H9 (cell line): Measurements from ENCODE around the gene UBFD1. TPM values are rescaled to one million over a fixed set of nuclear protein-coding genes. Genes with fewer than 3 reads are reported as not detected.

Experiments used
- DNase-seq: peaks from one replicate; pipeline ENCODE4 v3.0.0-alpha.2; 2017
- H2AFZ ChIP-seq: one replicate; pipeline ENCODE4 v1.6.1; 2013; ENCODE audit warnings: mild to moderate bottlenecking, low read length, control low read depth, moderate library complexity
- H2AK5ac ChIP-seq: 2 replicates; pipeline ENCODE4 v1.6.1; 2013; ENCODE audit warnings: low read length, control low read depth, mixed read lengths; ENCODE audit not compliant: insufficient read length
- H2BK120ac ChIP-seq: one replicate; pipeline ENCODE4 v1.6.1; 2013; ENCODE audit warnings: low read depth, mild to moderate bottlenecking, low read length, control low read depth, inconsistent platforms; ENCODE audit not compliant: poor library complexity, severe bottlenecking
- H2BK12ac ChIP-seq: 2 replicates; pipeline ENCODE4 v1.6.1; 2013; ENCODE audit warnings: low read length, control low read depth, mixed read lengths, low read depth; ENCODE audit not compliant: insufficient read length
- H2BK15ac ChIP-seq: 2 replicates; pipeline ENCODE4 v1.6.1; 2013; ENCODE audit warnings: low read depth, low read length, control low read depth
- H2BK20ac ChIP-seq: one replicate; pipeline ENCODE4 v1.6.1; 2013; ENCODE audit warnings: low read depth, mild to moderate bottlenecking, low read length, control low read depth, inconsistent platforms; ENCODE audit not compliant: poor library complexity, severe bottlenecking
- H2BK5ac ChIP-seq: 2 replicates; pipeline ENCODE4 v1.6.1; 2013; ENCODE audit warnings: low read length, control low read depth, mixed read lengths; ENCODE audit not compliant: insufficient read length
- H3K14ac ChIP-seq: 2 replicates; pipeline ENCODE4 v1.6.1; 2013; ENCODE audit warnings: low read length, control low read depth; ENCODE audit not compliant: insufficient read depth
- H3K18ac ChIP-seq: 2 replicates; pipeline ENCODE4 v1.6.1; 2013; ENCODE audit warnings: low read depth, mild to moderate bottlenecking, mixed read lengths, low read length, control low read depth; ENCODE audit not compliant: insufficient read length
- H3K23ac ChIP-seq: 2 replicates; pipeline ENCODE4 v1.6.1; 2013; ENCODE audit warnings: low read length, control low read depth, mixed read lengths, low read depth; ENCODE audit not compliant: insufficient read length
- H3K23me2 ChIP-seq: 2 replicates; pipeline ENCODE4 v1.6.1; 2013; ENCODE audit warnings: low read depth, mild to moderate bottlenecking, mixed read lengths, low read length, control low read depth; ENCODE audit not compliant: insufficient read length, poor library complexity, severe bottlenecking
- H3K27ac ChIP-seq: 2 replicates; pipeline ENCODE4 v1.5.1; 2013; ENCODE audit warnings: low read length, control low read depth, mixed read lengths, low read depth; ENCODE audit not compliant: insufficient read length
- H3K27me3 ChIP-seq: 2 replicates; pipeline ENCODE4 v1.6.1; 2013; ENCODE audit warnings: low read length, control low read depth, inconsistent platforms; ENCODE audit not compliant: insufficient read depth
- H3K4ac ChIP-seq: 2 replicates; pipeline ENCODE4 v1.6.1; 2013; ENCODE audit warnings: low read depth, mild to moderate bottlenecking, control low read depth, inconsistent platforms, low read length, moderate library complexity
- H3K4me1 ChIP-seq: 2 replicates; pipeline ENCODE4 v1.6.1; 2013; ENCODE audit warnings: low read length, control low read depth, inconsistent platforms; ENCODE audit not compliant: insufficient read depth
- H3K4me2 ChIP-seq: 2 replicates; pipeline ENCODE4 v1.6.1; 2013; ENCODE audit warnings: low read length, control low read depth, mixed read lengths; ENCODE audit not compliant: insufficient read length, insufficient read depth
- H3K56ac ChIP-seq: 2 replicates; pipeline ENCODE4 v1.6.1; 2013; ENCODE audit warnings: low read depth, mild to moderate bottlenecking, mixed read lengths, low read length, control low read depth; ENCODE audit not compliant: insufficient read length
- H3K79me1 ChIP-seq: 2 replicates; pipeline ENCODE4 v1.6.1; 2013; ENCODE audit warnings: low read depth, mild to moderate bottlenecking, moderate library complexity, low read length, control low read depth, inconsistent platforms; ENCODE audit not compliant: insufficient read depth, poor library complexity, severe bottlenecking
- H3K79me2 ChIP-seq: 2 replicates; pipeline ENCODE4 v1.6.1; 2013; ENCODE audit warnings: low read length, control low read depth, inconsistent platforms; ENCODE audit not compliant: insufficient read depth
- H3K9ac ChIP-seq: 2 replicates; pipeline ENCODE4 v1.6.1; 2013; ENCODE audit warnings: low read length, control low read depth, mixed read lengths; ENCODE audit not compliant: insufficient read length; ENCODE audit errors: extremely low read depth
- H3K9me3 ChIP-seq: one replicate; pipeline ENCODE4 v1.6.1; 2013; ENCODE audit warnings: low read depth, low read length, inconsistent platforms; ENCODE audit not compliant: control insufficient read depth
- H3T11ph ChIP-seq: one replicate; pipeline ENCODE4 v1.6.1; 2013; ENCODE audit warnings: mild to moderate bottlenecking, low read length, control low read depth, inconsistent platforms
- H4K20me1 ChIP-seq: one replicate; pipeline ENCODE4 v1.6.1; 2013; ENCODE audit not compliant: control insufficient read depth, insufficient read length, insufficient read depth
- H4K5ac ChIP-seq: 2 replicates; pipeline ENCODE4 v1.6.1; 2013; ENCODE audit warnings: low read depth, mild to moderate bottlenecking, mixed read lengths, low read length, control low read depth; ENCODE audit not compliant: insufficient read length
- H4K8ac ChIP-seq: replicated peaks from 2 replicates; pipeline ENCODE4 v1.6.1; 2013; ENCODE audit warnings: low read length, control low read depth, mixed read lengths, low read depth; ENCODE audit not compliant: insufficient read length
- H4K91ac ChIP-seq: 2 replicates; pipeline ENCODE4 v1.6.1; 2013; ENCODE audit warnings: low read depth, mild to moderate bottlenecking, moderate library complexity, mixed read lengths, low read length, control low read depth; ENCODE audit not compliant: insufficient read length
- H3K27ac Mint-ChIP-seq, 3 experiments: 2 replicates in 2 of 3; 3 replicates in 1 of 3; pipeline ENCODE4 v1.8.0; 2020 to 2021; ENCODE audit warnings: mixed read lengths in 3 of 3, mild to moderate bottlenecking in 1 of 3, moderate library complexity in 1 of 3
- H3K27me3 Mint-ChIP-seq: 2 replicates; pipeline ENCODE4 v1.8.0; 2021; ENCODE audit warnings: low read depth, mild to moderate bottlenecking, moderate library complexity, mixed read lengths
- H3K36me3 Mint-ChIP-seq, 3 experiments: 2 replicates in 2 of 3; 3 replicates in 1 of 3; pipeline ENCODE4 v1.8.0; 2020 to 2021; ENCODE audit warnings: low read depth in 3 of 3, mixed read lengths in 3 of 3; ENCODE audit not compliant: insufficient read depth in 1 of 3
- H3K4me1 Mint-ChIP-seq, 2 experiments: 2 replicates each; pipeline ENCODE4 v1.8.0; 2020; ENCODE audit warnings: mixed read lengths in 2 of 2
- H3K4me3 Mint-ChIP-seq, 2 experiments: 2 replicates in 1 of 2; 3 replicates in 1 of 2; pipeline ENCODE4 v1.8.0; 2020 to 2021; ENCODE audit warnings: mild to moderate bottlenecking in 2 of 2, mixed read lengths in 2 of 2, moderate library complexity in 1 of 2
- H3K9me3 Mint-ChIP-seq, 2 experiments: 2 replicates in 1 of 2; 3 replicates in 1 of 2; pipeline ENCODE4 v1.8.0; 2020; ENCODE audit warnings: mild to moderate bottlenecking in 2 of 2, mixed read lengths in 2 of 2, moderate library complexity in 1 of 2
- WGBS: extraction: QIAGEN DNeasy Blood & Tissue Kit; methylation state at CpG from one replicate; pipeline ENCODE4 v1.1.7; 2013; ENCODE audit warnings: missing lambda C conversion rate, low lambda C conversion rate, mixed read lengths; ENCODE audit not compliant: insufficient read length; ENCODE audit errors: extremely low coverage; 5-methylcytosine and 5-hydroxymethylcytosine counted together
- total RNA-seq: library from RNA; stranded (reverse); gene quantifications from 2 replicates; pipeline ENCODE4 v1.2.1, GENCODE V29; 2021
- TF ChIP-seq, protein P1 (sequence below): fragments of 200-600 bp; sonication (generic); conservative IDR thresholded peaks from 3 replicates; pipeline ENCODE4 v1.8.0; 2021; ENCODE audit warnings: antibody characterized with exemption, mild to moderate bottlenecking

The UBFD1 gene
- total RNA-seq, 1 experiment from 2014 or later = 107 TPM

DNA sequence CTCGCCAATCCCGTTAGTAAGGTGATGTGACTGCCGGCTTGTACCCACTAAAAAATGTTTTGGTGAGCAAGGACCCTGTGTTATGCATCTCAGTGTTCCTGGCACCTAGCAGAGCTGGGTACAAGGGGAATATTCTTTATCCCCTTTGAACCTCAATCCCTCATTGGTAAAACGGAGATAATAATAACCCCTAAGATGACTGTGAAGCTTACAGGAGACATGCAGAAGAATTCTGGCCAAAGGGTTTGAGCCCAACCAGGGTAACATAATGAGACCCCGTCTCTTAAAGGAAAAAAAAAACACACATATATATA is 48.1 kb upstream of the UBFD1 start:
- H3K9me3 Mint-ChIP-seq = peaks cover 0 to 7% of the 10 kb centered on the region in 2 experiments; a peak in 1 of 5 replicates
- no peak overlapping the region; the same call in 1 of the 2 replicates for H3K14ac ChIP-seq
- H3K4me1 Mint-ChIP-seq = peaks cover 35% of the 10 kb centered on the region in 2 experiments
- H3K4me2 ChIP-seq = peak overlapping the region; percentile 98
- H3K23me2 ChIP-seq = peaks cover 14% of the 10 kb centered on the region
- no peak overlapping the region for H2BK12ac ChIP-seq
- H4K91ac ChIP-seq = no peak overlapping the region
- peaks cover 2% of the 10 kb centered on the region; the same call in 1 of the 2 replicates for H3K4me1 ChIP-seq
- no peak overlapping the region for H2BK15ac ChIP-seq
- H4K20me1 ChIP-seq = no peaks in the 10 kb centered on the region
- H3K56ac ChIP-seq = no peak overlapping the region
- no peak overlapping the region for H4K5ac ChIP-seq
- H3K27me3 Mint-ChIP-seq = no peaks in the 10 kb centered on the region
- no peak overlapping the region for H3T11ph ChIP-seq
- H3K9ac ChIP-seq = peak overlapping the region; percentile 65
- no peak overlapping the region for H3K27ac ChIP-seq
- DNase-seq = no peak
- no CpG with 5 or more reads among the region's 5 CpGs for WGBS
- peak overlapping the region; percentile 86 to 88 for H3K4me3 Mint-ChIP-seq
- H3K27me3 ChIP-seq = no peaks in the 10 kb centered on the region
- no peak overlapping the region for H2AFZ ChIP-seq
- H3K4ac ChIP-seq = no peak overlapping the region
- no peak overlapping the region for H2BK120ac ChIP-seq
- H2BK5ac ChIP-seq = no peak overlapping the region
- H3K9me3 ChIP-seq = no peaks in the 10 kb centered on the region
- TF ChIP-seq, protein P1, sequence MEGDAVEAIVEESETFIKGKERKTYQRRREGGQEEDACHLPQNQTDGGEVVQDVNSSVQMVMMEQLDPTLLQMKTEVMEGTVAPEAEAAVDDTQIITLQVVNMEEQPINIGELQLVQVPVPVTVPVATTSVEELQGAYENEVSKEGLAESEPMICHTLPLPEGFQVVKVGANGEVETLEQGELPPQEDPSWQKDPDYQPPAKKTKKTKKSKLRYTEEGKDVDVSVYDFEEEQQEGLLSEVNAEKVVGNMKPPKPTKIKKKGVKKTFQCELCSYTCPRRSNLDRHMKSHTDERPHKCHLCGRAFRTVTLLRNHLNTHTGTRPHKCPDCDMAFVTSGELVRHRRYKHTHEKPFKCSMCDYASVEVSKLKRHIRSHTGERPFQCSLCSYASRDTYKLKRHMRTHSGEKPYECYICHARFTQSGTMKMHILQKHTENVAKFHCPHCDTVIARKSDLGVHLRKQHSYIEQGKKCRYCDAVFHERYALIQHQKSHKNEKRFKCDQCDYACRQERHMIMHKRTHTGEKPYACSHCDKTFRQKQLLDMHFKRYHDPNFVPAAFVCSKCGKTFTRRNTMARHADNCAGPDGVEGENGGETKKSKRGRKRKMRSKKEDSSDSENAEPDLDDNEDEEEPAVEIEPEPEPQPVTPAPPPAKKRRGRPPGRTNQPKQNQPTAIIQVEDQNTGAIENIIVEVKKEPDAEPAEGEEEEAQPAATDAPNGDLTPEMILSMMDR = no peak
- H3K79me1 ChIP-seq = peaks cover 11% of the 10 kb centered on the region
- H2BK20ac ChIP-seq = no peak overlapping the region
- no peak overlapping the region for H2AK5ac ChIP-seq
- peaks cover 37% of the 10 kb centered on the region; the same call in 1 of the 2 replicates for H3K79me2 ChIP-seq
- H3K36me3 Mint-ChIP-seq = peaks cover 11 to 27% (median 24%) of the 10 kb centered on the region in 3 experiments; a peak in 6 of 7 replicates
- peak overlapping the region in 2 of 3 experiments; percentile 29 to 63; a peak in 4 of 7 replicates for H3K27ac Mint-ChIP-seq
- no peak overlapping the region for H3K23ac ChIP-seq
- H3K18ac ChIP-seq = no peak overlapping the region
- H4K8ac ChIP-seq = no peak overlapping the region
